Measurements from ENCODE around the gene ENOPH1. TPM values are rescaled to one million over a fixed set of nuclear protein-coding genes. Genes with fewer than 3 reads are reported as not detected.

The ENOPH1 gene
- total RNA-seq, 2 donors from 2014 or later, result 23.7 to 24.9 TPM

DNA sequence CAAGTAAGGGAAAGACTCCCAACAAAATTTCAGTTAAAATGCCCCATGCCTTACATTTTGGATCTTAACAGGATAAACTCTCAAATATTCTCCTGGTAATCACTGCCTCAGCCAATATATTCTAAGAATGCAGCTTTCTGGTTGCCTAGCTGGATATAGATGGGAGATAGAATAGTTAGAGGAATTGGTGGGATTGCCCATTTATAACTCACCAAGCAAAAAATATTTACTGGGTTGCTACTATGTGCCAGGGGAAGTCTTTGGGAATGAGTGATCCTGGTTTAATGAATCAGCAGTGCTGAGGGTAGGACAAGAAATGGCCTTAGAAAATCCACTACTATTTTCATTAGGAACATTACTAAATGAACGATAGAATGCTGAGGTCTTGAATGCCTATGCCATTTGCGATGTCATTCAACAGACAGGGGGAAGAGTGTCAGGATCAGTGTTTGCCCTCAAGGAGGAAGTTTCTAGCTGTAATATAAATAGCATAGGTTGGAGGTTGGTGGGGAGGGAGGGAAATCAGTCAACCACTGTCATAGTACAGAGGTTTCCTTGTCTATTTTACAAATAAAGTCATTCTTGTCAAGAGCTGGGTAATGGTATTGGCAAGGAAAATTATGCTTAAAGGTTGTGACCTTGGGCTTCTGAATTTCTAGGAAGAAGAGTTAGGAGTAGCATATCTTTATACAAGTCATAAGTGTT is 63.5 kb downstream of the ENOPH1 start:
- DNase-seq (ENCODE audit: low spot score), result no peak
- intact Hi-C loops (cut with DNase I), result no loop called here

DNA sequence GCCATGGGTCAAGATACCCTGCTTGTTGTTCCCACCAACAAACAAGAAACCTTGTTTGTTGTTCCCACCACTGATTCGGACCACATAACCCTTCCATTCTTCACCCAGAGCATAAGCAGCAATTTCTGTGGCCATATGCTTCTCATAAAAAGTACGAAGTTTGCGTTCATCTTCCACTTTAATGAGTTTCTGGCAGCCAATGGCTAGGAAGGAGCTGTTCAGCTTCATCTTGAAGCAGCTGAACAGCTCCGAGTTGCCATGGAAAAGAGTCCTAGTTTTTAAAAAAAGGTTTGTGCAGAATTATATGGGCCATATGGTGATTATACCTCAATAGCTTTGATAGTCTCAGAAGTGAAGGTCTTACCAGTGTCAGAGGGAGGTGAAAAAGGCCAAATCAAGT is 65.3 kb downstream of the ENOPH1 start:
- DNase-seq (ENCODE audit: low spot score), result no peak
- intact Hi-C loops (cut with DNase I), result no loop called here

DNA sequence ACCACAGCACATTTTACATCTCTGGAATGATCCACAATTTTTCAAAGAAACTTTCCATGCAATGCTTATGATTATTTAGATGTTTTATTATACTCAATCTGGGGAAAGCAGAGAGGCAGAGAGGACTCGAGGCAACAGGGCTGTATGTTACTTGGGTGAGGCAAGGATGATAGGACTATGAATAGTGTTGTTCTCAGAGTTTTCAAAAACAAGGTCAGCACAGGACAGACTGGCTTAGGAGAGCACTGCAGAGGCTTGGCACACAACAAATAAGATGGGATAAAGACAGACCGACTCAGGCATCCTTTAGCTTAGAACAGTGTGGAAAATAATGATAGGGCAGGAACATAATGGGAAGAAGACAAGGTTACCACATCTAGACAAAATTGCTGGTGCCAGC is 66.0 kb downstream of the ENOPH1 start:
- no peak for DNase-seq (ENCODE audit: low spot score)
- intact Hi-C loops (cut with DNase I), result no loop called here

DNA sequence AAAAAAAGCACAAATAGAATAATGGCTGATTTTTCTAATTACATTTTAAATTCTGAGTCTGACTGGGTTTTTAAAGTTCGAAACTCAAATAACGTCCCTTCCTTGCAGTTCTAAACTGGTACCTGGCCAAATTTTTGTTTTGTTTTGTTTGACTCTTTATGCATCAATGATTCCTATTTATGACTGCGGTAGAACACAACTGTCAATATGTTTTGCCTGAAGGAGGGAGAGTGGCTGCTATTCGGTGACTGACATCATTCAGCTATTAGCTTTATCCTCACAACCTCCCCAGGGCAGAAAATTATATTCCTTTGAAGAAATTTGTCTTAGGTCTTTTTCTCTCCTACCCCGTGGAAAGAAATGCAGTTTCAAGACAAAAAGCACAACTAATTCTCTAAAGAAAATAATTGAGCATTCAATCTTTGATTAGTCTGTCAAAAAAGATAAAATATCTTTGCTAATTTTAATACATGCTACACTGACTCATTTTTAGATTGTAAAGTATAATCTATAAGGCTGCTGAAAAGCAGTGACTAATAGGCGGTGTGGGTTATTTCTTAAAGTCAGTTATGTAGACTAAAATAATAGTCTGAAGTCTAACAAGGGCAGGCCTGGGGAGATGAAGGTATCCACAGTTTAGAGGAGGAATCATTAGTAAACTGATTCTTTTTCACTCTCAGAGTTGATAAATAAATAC is 69.5 kb downstream of the ENOPH1 start:
- DNase-seq (ENCODE audit: low spot score), result no peak
- intact Hi-C loops (cut with DNase I), result no loop called here

DNA sequence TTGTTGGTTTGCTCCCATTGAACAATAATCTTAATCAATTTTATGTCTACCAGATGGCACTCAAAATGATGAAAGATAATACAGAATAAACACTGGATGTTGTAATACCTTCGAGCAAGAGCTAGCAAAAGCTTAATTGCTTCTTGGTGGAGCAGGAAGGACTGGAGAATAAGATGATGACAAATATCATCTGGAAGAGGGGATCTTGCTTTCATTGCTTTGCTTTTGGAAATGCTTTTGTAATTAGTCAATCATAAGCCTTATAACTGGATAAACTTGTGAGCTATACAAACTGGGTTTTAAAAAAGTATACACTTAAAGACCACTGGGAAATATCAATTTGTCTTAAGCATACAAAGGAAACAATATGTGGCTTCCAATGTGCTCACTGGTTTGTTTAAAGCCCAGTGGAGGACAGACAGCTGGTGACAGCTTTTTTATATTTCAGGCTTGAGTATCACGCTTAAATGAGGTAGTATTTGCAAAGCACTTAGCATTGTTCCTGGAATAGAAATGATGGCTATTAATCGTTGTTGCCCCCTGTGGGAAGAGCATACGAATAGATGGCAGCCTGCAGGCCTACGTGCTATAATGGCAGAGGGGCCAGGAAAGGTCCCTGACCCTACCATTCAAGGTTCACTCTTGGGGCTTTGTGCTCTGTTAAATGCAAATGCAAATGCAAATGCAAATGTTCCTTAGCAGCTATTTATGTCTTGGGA is 70.2 kb downstream of the ENOPH1 start:
- no peak for DNase-seq (ENCODE audit: low spot score)
- intact Hi-C loops (cut with DNase I), result no loop called here

DNA sequence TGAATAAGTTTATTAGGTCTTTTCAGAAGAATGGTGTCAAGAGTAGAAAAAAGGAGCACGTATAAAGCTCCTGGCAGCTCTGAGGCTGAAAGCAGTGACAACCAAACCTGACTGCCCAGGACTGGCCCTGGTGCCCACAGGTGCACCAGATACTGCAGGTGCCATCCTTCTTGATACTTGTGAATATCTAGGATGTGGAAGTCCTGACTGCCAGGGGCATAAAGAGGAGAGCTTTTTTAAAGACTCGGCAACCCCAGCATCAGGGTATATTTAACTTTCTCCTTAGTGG is 70.7 kb downstream of the ENOPH1 start:
- intact Hi-C loops (cut with DNase I), result no loop called here
- no peak for DNase-seq (ENCODE audit: low spot score)

DNA sequence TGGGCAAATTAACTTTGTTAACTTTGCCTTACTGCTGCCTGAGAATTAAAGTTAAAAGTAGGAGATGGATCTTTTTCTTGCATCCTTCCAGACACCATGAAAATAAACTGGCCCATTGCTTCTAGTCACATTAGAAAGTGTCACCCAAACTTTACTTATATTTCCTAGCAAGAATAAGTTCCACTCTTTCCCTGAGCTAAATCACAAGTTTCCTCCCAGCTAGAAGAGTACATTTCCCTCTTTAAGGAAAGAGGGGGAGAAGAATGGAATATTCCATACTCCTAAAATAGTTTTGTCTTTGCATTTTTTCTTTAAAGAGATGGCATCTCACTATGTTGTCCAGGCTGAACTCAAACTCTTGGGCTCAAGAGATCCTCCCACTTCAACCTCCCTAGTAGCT is 77.6 kb downstream of the ENOPH1 start:
- intact Hi-C loops (cut with DNase I), result no loop called here
- DNase-seq (ENCODE audit: low spot score), result no peak

DNA sequence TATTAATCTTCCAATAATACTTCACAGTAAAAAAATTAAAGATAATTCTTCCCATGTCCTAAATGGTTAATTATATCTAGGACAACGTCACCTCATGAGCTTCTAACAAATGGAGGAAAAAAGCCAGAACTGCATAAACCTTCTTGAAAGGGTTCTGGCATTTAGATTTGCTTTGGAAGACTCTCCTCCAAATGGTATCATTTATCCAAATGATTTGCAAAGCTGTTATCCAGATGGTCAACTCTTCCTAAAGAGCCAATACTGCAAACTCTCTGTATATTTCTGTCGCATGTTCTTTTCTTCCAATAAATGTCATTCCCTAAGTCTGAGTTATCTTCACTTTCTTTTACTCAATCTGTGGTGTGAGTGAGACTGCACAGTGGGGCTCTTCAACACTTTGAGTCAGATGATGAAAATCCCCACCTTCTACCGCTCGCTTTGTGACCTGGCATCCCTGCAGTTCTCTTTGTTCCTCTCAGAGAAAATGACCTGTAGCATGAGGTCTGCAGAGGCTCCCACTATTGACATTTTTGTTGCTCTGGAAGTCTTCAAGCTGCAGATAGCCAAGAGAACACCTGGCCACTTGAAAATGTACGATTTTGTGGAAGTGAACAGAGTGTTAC is 78.5 kb downstream of the ENOPH1 start:
- intact Hi-C loops (cut with DNase I), result no loop called here

DNA sequence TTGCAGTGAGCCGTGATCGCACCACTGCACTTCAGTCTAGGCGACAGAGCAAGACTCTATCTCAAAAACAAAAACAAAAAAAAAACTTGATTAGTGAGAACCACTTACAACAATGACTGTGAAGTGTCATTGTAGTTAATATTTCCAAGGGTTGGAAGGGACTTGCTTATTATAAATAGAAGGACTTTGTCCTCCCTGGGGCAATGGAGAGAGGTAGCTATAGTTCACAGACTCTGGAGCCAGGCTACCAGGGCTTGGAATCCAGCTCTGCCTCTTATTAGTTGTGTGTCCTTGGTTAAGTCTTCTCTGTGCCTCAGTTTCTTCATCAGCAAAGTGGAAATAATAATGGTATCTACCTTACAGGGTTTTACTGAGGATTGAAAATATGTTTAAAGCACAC is 79.8 kb downstream of the ENOPH1 start:
- no peak for DNase-seq (ENCODE audit: low spot score)
- intact Hi-C loops (cut with DNase I), result no loop called here

More for the DNA sequence above, 78.5 kb downstream of the ENOPH1 start:
- no peak for DNase-seq (ENCODE audit: low spot score)

Other genes with a start within 250 kb of the ENOPH1 start
- gene HNRNPD, start 56.6 kb upstream of the ENOPH1 start, total RNA-seq, result 100 to 1,000 TPM in 1 of 2 donors, 10 to 100 TPM in 1; 97.1 to 111 TPM
- 100 to 1,000 TPM; 196 to 202 TPM for gene HNRNPDL, start 128 bp upstream of the ENOPH1 start, total RNA-seq
- gene TMEM150C, start 131.4 kb downstream of the ENOPH1 start, total RNA-seq, result 1 to 10 TPM; 6.9 to 9.7 TPM

Data from posterior vena cava (tissue), 2 donors.